GM19438 (cell line): ENCODE results near the gene SMIM44.
A peak's percentile ranks its signal among the peaks of the same experiment; 100 is the strongest.

ENCODE experiments used
- ATAC-seq: cut with Tn5 transposase; IDR thresholded peaks from one replicate; pipeline ENCODE4 v1.9.1; 2021; ENCODE audit warnings: low read depth; ENCODE audit not compliant: unreplicated experiment

SMIM44 gene

DNA sequence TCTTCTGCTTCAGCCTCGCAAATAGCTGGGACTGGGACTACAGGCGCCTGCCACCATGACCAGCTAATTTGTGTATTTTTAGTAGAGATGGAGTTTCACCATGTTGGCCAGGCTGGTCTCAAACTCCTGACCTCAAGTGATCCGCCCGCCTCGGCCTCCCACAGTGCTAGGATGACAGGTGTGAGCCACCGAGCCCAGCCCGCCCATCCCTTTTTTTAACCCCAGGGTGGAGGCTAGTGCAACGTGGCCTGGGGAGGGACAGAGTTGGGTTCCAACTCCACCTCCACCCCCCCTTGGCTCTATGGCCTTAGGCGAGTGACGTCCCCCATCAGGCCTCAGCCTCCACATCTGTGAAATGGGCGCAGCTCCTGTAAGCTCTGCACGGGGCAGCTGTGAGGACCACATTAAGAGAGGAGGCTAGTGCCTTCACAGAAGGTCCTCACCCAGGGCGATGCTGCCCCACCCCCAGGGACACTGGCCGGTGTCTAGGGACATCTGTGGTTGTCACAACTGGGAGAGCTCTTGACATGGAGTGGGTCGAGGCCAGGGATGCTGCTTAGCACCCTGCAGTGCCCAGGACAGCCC is 40.7 kb downstream of the SMIM44 start:
- ATAC-seq, result no peak

DNA sequence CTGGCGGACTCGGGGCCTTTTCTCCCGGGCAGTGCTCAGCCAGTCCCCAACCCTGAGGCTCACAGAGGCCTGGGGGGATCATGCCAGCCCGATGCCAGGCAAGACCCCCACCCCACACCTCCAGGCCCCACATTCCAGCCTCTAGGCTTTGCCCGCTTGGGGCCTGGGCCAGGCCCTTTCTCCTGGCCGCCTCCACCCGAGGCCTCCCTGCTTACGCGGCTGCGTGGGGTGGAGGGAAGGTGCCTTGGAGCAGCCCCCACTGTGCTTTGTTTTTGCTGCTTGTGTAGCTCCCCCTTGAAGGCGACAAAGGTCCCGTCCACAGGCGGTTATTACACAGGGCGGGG is 41.3 kb downstream of the SMIM44 start:
- ATAC-seq, result no peak

DNA sequence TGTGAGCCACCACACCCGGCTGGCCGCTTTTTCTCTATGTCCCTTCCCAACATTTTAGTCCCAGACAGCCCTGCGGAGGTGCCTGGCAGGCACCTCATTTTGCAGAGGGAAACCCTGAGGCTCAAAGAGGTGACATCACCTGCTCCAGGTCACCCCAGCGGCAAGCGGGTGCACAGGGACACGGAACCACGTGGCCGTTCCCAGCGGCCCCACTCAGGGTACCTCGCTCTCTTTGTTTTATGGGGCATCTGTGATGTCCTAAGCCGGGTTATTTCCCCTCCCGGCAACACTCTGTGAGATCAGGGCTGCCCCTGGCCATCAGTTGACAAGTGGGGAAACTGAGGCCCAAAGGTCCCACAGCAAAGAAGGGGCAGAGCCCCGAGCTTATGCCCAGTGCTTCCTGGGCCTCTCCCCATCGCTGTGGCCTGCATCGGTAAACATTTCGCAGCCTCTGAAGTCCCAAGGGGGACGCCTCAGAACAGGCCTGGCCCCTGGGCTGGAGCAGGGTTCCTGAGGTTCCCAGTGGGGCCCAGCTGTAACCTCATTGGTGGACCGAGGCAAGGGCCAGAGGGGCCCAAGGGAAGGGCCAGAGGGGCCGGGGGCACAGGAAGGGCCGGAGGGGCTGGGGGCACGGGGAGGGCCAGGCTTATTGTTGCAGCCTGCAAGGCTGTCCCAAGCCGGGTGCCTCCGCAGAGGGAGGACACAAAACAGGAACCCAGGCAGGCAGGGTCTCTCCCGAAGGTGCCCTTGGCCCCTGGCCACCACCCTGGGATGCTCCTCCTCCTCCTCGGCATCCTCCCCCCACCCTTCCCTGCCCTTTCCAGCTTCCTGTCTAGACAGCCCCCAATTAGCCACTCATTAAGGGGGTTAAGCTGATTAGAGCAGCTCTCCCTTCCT is 41.9 kb downstream of the SMIM44 start:
- ATAC-seq, result no peak

DNA sequence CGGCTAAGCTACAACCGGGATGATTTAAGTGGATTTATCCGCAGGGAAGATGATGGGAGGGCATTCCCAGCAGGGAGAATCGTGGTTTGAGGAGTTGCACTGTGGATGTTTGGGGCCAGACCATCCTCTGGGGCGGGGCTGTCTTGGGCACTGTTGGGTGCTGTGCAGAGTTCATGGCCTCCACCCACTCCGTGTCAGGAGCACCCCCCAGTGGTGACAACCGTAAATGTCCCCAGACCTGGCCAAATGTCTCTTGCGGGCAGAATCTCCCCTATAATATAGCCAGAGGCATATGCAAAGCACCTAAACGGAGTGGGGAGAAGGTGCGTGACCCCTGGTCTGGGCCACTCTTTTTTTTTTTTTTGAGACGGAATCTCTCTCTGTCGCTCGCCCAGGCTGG is 43.2 kb downstream of the SMIM44 start:
- ATAC-seq, result no peak

DNA sequence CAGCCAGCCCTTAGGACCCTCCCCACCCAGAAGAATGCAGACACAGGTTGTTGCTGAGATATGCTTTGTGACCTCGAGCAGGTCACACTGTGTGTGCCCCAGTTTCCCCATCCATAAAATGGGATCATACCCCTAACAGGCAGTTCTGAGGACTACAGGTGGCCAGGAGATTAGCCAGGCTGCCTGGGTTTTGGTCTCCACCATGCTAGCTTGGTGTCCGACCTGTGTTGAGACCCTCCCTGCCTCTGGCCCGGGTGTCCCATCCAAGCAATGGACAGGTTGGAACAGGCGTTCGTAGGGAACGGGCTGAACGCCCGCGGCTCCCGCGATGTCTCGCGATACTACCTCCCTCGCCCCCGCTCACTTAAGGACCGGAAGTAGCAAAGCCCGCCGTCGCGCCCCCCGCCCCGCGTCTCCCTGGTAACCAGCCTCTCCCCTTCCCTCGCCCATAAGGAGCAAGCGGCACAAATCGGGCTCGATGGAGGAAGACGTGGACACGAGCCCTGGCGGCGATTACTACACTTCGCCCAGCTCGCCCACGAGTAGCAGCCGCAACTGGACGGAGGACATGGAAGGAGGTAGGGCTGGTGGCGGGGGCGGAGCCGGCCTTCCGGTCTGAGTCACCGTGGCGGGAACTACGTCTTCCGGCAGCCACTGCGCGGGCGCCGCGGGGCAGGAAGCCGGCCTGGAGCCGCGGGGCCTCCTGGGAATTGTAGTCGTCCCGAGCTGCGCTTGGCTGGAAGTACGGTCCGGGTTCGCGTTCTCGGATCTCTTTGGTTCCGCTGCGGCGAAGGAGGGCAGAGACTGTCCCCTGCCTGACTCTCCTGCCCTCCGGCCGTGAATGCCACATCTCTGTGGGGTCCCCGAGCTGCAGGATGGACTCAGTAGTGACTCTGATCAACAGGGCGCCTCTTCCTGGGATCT is 48.3 kb downstream of the SMIM44 start:
- ATAC-seq, result peak; percentile 80

DNA sequence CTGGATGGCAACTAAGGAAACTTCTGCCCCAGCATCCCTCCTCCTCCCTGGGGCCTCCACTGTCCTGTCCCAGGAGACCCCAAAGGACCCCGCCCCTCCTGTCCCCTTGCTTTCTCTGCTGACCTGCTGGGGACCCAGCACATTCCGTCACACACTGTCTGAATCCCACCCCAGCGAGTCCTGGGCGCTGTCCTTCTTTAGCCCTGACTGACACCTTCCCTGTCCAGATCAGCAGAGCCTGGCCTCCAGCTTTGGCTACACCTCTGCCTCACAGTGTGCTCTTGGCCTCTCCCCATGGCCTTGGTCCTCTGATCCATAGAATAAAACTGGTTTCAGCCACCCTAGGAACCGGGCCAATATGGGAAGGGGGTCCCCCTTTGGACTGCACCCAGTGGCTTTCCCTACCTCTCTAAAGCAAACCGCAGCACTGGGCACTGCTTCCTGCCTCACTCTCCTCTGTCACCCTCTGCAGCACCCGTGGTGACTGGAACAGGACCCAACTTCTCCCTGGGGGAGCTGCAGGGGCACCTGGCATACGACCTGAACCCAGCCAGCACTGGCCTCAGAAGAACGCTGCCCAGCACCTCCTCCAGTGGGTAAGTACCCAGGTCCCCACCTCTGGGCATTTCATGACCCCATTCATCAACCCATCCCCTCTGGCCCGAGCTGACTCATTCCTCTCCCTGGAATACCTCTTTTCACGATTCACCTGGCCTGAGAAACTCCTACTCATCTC is 49.3 kb downstream of the SMIM44 start:
- ATAC-seq, result no peak

DNA sequence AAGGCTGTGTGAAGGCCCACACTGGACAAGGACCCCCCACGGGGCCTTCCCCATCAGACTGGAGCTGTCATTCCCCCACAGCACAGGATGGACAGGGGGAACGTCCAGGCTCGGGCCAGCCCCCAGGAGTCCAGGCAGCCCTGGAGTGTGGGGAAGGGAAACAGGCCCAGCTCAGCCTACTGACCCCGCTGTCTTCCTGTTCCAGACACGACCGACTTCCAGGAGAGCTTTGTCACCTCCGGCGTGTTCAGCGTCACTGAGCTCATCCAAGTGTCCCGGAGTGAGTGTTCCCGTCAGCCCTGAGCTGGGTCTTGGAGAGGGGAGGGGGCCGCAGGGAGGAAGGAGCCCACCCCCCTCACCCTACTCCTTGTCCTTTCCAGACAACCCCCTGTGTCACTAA is 49.9 kb downstream of the SMIM44 start:
- ATAC-seq, result no peak
